Measurements from ENCODE around the gene DNAH10. TPM values are rescaled to one million over a fixed set of nuclear protein-coding genes. Genes with fewer than 3 reads are reported as not detected.

Gene DNAH10
- total and polyA plus RNA-seq, 2 of the 4 experiments (the other 2 are of a cell fraction) = 0.18 to 0.22 TPM

GRCh38 chr12:123713398-123713797 is 48.7 kb upstream of the DNAH10 start:
- Histone ChIP-seq H3K23ac (ENCODE audit: low read depth, low read length) (peak overlapping the region; percentile 2), H3K9ac (ENCODE audit: low read depth, low read length) (peak overlapping the region; percentile 92; the same call in 1 of the 2 replicates), H3K18ac (ENCODE audit: low read depth, low read length) (no peak overlapping the region), H3K4me3 (ENCODE audit: insufficient read depth, low read depth, low read length) (peak overlapping the region; percentile 93), H3K27me3 (ENCODE audit: control insufficient read depth, insufficient read depth, low read length) (no peaks in the 10 kb centered on the region), H3K27ac (ENCODE audit: insufficient read depth, low read length) (no peak overlapping the region), H4K5ac (ENCODE audit: low read depth, low read length) (no peak overlapping the region), H2BK120ac (ENCODE audit: low read depth, low read length) (no peak overlapping the region), H2BK5ac (ENCODE audit: low read depth, low read length, poor library complexity, severe bottlenecking) (no peak overlapping the region), H2AFZ (replicated peaks; ENCODE audit: low read length, poor library complexity) (no peak overlapping the region), H3K9me3 (ENCODE audit: control insufficient read depth, insufficient read depth, low read length) (no peaks in the 10 kb centered on the region), H2BK20ac (ENCODE audit: low read depth, low read length) (no peak overlapping the region), H3K36me3 (ENCODE audit: control insufficient read depth, insufficient read depth, low read length) (no peaks in the 10 kb centered on the region), H3K9me1 (ENCODE audit: insufficient read depth, low read length) (peaks cover 5% of the 10 kb centered on the region; the same call in 1 of the 2 replicates), H3K4me2 (ENCODE audit: low read depth, low read length) (peak overlapping the region; percentile 100), H2AK5ac (ENCODE audit: low read depth, low read length) (peak overlapping the region; percentile 10; the same call in 1 of the 2 replicates), H4K8ac (ENCODE audit: low read depth in 2 of 2, low read length in 2 of 2) (no peak overlapping the region; a peak in 1 of 4 replicates), H3K4me1 (ENCODE audit: control insufficient read depth, insufficient read depth, low read length) (peaks cover 5% of the 10 kb centered on the region), H4K91ac (ENCODE audit: insufficient read depth, low read depth, low read length) (no peak overlapping the region), H3K4ac (ENCODE audit: low read depth, low read length) (0 out of 2 replicates have a peak overlapping the region, but pooled peaks have one; percentile 0), H2BK15ac (ENCODE audit: low read depth, low read length) (no peak overlapping the region), H3K14ac (replicated peaks; ENCODE audit: low read depth, low read length) (no peak overlapping the region), H3K56ac (ENCODE audit: extremely low read depth, insufficient read depth, low read length) (no peak overlapping the region), H3K79me1 (ENCODE audit: low read depth in 1 of 2, low read length in 2 of 2) (peaks cover 13 to 38% of the 10 kb centered on the region in 2 experiments), H2AK9ac (replicated peaks; ENCODE audit: low read depth, low read length, poor library complexity) (peak overlapping the region; percentile 82), H4K20me1 (ENCODE audit: insufficient read depth, low read length) (no peaks in the 10 kb centered on the region; the same call in 1 of the 2 replicates)
- peak; percentile 10 for DNase-seq
- intact Hi-C loops (cut with micrococcal nuclease) = loop anchor here (5.0 kb wide), 1 partner anchor 269 kb away; no protein-coding TSS in a partner anchor
- in situ Hi-C loops (cut with MboI; ENCODE audit: low sequenced_read_pairs) = no loop called here
- ChIA-PET CTCF (interaction anchor here (0.6 to 1.2 kb wide), 2 partner anchors 47 to 273 kb away, joined by 3 to 5 read pairs; no protein-coding TSS in a partner anchor), POLR2A (ENCODE audit: unreplicated experiment) (no interaction called here)
- BruUV-seq (replicated peaks) = no TSS peak
- TF ChIP-seq RAD21 (IDR thresholded peaks at IDR 0.05; ENCODE audit: low read length) = no peak
- TF ChIP-seq CEBPB (IDR thresholded peaks at IDR 0.05; ENCODE audit: low read depth, low read length) = no peak
- TF ChIP-seq CHD1 (IDR thresholded peaks at IDR 0.05; ENCODE audit: low read depth, low read length) = no peak
- no peak for TF ChIP-seq MAZ (IDR thresholded peaks at IDR 0.05; ENCODE audit: borderline replicate concordance, low read depth, low read length)
- no peak for TF ChIP-seq FOS (IDR thresholded peaks at IDR 0.05; ENCODE audit: low read depth, low read length)
- TF ChIP-seq USF2 (IDR thresholded peaks at IDR 0.05; ENCODE audit: low read depth, low read length) = no peak
- no peak for TF ChIP-seq RFX5 (IDR thresholded peaks at IDR 0.05; ENCODE audit: low read depth, low read length)
- TF ChIP-seq NFE2L2 (IDR thresholded peaks at IDR 0.05; ENCODE audit: low read depth, low read length) = no peak
- no peak for TF ChIP-seq MAFK (IDR thresholded peaks at IDR 0.05; ENCODE audit: low read depth, low read length)
- TF ChIP-seq MXI1 (IDR thresholded peaks at IDR 0.05; ENCODE audit: borderline replicate concordance, low read depth, low read length) = no peak
- TF ChIP-seq SMC3 (IDR thresholded peaks at IDR 0.05; ENCODE audit: low read depth, low read length) = no peak
- TF ChIP-seq BHLHE40 (IDR thresholded peaks at IDR 0.05; ENCODE audit: low read depth, low read length) = no peak
- no peak for TF ChIP-seq CTCF (conservative IDR thresholded peaks at IDR 0.05; ENCODE audit: low read depth, low read length)
- TF ChIP-seq RCOR1 (IDR thresholded peaks at IDR 0.05; ENCODE audit: insufficient replicate concordance, low read length) = no peak
- no peak for TF ChIP-seq POLR2A (IDR thresholded peaks at IDR 0.05; ENCODE audit: low read depth, low read length)
- TF ChIP-seq ELK1 (IDR thresholded peaks at IDR 0.05; ENCODE audit: borderline replicate concordance, low read depth, low read length) = no peak
- WGBS, 2 experiments (ENCODE audit: extremely low coverage in 2 of 2, insufficient read length in 1 of 2) = 33% methylated on average over 1 of the region's 6 CpGs; no CpG with 5 or more reads in 1 of the 2 experiments
- dilution Hi-C loops (cut with HindIII; ENCODE audit: low sequenced_read_pairs, unreplicated experiment) = no loop called here
- no peak for ATAC-seq (ENCODE audit: low read depth)
